ENCODE measurements around the gene MRPL33. TPM values are rescaled to one million over a fixed set of nuclear protein-coding genes. Genes with fewer than 3 reads are reported as not detected.

Gene MRPL33
- total and polyA plus RNA-seq, 2 of the 13 experiments (the other 11 are each of a cell fraction or from before 2014, with no cell fraction given) = 69.7 to 218 TPM

DNA sequence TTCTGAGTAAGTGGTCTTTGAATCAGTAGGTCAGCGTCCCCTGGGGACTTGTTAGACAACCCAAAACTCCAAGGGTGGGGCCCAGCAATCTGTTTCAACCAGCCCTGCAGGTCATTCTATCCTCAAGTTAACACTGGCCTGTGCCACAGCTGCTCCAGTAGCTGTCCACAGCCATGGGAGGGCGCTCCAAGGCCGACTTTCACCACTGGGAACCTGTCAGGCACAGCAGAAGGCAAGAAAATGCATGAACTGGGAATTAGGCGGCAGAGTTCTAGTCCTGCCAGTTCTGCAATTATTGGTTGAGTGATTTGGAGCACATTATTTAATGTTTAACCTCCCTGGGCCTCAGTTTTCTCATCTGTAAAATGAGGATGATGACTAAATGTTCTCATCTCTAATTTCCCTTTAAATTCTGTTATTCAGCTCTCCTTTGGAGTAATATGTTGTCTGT, 17.4 kb upstream of the MRPL33 start (continued):
- TF ChIP-seq, protein P1, sequence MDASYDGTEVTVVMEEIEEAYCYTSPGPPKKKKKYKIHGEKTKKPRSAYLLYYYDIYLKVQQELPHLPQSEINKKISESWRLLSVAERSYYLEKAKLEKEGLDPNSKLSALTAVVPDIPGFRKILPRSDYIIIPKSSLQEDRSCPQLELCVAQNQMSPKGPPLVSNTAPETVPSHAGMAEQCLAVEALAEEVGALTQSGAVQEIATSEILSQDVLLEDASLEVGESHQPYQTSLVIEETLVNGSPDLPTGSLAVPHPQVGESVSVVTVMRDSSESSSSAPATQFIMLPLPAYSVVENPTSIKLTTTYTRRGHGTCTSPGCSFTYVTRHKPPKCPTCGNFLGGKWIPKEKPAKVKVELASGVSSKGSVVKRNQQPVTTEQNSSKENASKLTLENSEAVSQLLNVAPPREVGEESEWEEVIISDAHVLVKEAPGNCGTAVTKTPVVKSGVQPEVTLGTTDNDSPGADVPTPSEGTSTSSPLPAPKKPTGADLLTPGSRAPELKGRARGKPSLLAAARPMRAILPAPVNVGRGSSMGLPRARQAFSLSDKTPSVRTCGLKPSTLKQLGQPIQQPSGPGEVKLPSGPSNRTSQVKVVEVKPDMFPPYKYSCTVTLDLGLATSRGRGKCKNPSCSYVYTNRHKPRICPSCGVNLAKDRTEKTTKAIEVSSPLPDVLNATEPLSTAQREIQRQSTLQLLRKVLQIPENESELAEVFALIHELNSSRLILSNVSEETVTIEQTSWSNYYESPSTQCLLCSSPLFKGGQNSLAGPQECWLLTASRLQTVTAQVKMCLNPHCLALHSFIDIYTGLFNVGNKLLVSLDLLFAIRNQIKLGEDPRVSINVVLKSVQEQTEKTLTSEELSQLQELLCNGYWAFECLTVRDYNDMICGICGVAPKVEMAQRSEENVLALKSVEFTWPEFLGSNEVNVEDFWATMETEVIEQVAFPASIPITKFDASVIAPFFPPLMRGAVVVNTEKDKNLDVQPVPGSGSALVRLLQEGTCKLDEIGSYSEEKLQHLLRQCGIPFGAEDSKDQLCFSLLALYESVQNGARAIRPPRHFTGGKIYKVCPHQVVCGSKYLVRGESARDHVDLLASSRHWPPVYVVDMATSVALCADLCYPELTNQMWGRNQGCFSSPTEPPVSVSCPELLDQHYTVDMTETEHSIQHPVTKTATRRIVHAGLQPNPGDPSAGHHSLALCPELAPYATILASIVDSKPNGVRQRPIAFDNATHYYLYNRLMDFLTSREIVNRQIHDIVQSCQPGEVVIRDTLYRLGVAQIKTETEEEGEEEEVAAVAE (CRISPR knock-in tag; IDR thresholded peaks at IDR 0.05; ENCODE audit: borderline replicate concordance) = peak; percentile 85; the same call in 1 of the 2 replicates
- TF ChIP-seq CEBPG (CRISPR knock-in tag; IDR thresholded peaks at IDR 0.05) (peak; percentile 57; the same call in 1 of the 2 replicates), ZNF629 (CRISPR knock-in tag; conservative IDR thresholded peaks at IDR 0.05) (peak; percentile 75), HMG20A (CRISPR knock-in tag; IDR thresholded peaks at IDR 0.05; ENCODE audit: borderline replicate concordance) (0 out of 2 replicates have a peak, but pooled peaks have one; percentile 25), EP300 (IDR thresholded peaks at IDR 0.05; ENCODE audit: low read depth in 2 of 2, low read length in 2 of 2) (peak in 1 of 2 experiments; percentile 39; a peak in 2 of 4 replicates), EP300 (CRISPR knock-in tag; IDR thresholded peaks at IDR 0.05; ENCODE audit: borderline replicate concordance) (no peak), KDM4B (CRISPR knock-in tag; IDR thresholded peaks at IDR 0.05) (peak; percentile 71; the same call in 1 of the 2 replicates), LCORL (IDR thresholded peaks at IDR 0.05) (no peak), LCORL (CRISPR knock-in tag; IDR thresholded peaks at IDR 0.05) (peak; percentile 66; the same call in 1 of the 2 replicates), SOX6 (IDR thresholded peaks at IDR 0.05) (no peak), SOX6 (CRISPR knock-in tag; IDR thresholded peaks at IDR 0.05) (peak; percentile 56), JARID2 (CRISPR knock-in tag; IDR thresholded peaks at IDR 0.05; ENCODE audit: insufficient replicate concordance) (peak; percentile 53)
- TF ChIP-seq, protein P2, sequence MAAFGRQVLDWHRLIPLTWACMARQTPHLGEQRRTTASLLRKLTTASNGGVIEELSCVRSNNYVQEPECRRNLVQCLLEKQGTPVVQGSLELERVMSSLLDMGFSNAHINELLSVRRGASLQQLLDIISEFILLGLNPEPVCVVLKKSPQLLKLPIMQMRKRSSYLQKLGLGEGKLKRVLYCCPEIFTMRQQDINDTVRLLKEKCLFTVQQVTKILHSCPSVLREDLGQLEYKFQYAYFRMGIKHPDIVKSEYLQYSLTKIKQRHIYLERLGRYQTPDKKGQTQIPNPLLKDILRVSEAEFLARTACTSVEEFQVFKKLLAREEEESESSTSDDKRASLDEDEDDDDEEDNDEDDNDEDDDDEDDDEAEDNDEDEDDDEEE (CRISPR knock-in tag; IDR thresholded peaks at IDR 0.05) = peak; percentile 91; the same call in 1 of the 2 replicates
- TF ChIP-seq, protein P3, sequence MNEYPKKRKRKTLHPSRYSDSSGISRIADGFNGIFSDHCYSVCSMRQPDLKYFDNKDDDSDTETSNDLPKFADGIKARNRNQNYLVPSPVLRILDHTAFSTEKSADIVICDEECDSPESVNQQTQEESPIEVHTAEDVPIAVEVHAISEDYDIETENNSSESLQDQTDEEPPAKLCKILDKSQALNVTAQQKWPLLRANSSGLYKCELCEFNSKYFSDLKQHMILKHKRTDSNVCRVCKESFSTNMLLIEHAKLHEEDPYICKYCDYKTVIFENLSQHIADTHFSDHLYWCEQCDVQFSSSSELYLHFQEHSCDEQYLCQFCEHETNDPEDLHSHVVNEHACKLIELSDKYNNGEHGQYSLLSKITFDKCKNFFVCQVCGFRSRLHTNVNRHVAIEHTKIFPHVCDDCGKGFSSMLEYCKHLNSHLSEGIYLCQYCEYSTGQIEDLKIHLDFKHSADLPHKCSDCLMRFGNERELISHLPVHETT (CRISPR knock-in tag; conservative IDR thresholded peaks at IDR 0.05) = no peak
- TF ChIP-seq, protein P4, sequence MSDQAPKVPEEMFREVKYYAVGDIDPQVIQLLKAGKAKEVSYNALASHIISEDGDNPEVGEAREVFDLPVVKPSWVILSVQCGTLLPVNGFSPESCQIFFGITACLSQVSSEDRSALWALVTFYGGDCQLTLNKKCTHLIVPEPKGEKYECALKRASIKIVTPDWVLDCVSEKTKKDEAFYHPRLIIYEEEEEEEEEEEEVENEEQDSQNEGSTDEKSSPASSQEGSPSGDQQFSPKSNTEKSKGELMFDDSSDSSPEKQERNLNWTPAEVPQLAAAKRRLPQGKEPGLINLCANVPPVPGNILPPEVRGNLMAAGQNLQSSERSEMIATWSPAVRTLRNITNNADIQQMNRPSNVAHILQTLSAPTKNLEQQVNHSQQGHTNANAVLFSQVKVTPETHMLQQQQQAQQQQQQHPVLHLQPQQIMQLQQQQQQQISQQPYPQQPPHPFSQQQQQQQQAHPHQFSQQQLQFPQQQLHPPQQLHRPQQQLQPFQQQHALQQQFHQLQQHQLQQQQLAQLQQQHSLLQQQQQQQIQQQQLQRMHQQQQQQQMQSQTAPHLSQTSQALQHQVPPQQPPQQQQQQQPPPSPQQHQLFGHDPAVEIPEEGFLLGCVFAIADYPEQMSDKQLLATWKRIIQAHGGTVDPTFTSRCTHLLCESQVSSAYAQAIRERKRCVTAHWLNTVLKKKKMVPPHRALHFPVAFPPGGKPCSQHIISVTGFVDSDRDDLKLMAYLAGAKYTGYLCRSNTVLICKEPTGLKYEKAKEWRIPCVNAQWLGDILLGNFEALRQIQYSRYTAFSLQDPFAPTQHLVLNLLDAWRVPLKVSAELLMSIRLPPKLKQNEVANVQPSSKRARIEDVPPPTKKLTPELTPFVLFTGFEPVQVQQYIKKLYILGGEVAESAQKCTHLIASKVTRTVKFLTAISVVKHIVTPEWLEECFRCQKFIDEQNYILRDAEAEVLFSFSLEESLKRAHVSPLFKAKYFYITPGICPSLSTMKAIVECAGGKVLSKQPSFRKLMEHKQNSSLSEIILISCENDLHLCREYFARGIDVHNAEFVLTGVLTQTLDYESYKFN (CRISPR knock-in tag; conservative IDR thresholded peaks at IDR 0.05) = 0 out of 2 replicates have a peak, but pooled peaks have one; percentile 18
- TF ChIP-seq, protein P5, sequence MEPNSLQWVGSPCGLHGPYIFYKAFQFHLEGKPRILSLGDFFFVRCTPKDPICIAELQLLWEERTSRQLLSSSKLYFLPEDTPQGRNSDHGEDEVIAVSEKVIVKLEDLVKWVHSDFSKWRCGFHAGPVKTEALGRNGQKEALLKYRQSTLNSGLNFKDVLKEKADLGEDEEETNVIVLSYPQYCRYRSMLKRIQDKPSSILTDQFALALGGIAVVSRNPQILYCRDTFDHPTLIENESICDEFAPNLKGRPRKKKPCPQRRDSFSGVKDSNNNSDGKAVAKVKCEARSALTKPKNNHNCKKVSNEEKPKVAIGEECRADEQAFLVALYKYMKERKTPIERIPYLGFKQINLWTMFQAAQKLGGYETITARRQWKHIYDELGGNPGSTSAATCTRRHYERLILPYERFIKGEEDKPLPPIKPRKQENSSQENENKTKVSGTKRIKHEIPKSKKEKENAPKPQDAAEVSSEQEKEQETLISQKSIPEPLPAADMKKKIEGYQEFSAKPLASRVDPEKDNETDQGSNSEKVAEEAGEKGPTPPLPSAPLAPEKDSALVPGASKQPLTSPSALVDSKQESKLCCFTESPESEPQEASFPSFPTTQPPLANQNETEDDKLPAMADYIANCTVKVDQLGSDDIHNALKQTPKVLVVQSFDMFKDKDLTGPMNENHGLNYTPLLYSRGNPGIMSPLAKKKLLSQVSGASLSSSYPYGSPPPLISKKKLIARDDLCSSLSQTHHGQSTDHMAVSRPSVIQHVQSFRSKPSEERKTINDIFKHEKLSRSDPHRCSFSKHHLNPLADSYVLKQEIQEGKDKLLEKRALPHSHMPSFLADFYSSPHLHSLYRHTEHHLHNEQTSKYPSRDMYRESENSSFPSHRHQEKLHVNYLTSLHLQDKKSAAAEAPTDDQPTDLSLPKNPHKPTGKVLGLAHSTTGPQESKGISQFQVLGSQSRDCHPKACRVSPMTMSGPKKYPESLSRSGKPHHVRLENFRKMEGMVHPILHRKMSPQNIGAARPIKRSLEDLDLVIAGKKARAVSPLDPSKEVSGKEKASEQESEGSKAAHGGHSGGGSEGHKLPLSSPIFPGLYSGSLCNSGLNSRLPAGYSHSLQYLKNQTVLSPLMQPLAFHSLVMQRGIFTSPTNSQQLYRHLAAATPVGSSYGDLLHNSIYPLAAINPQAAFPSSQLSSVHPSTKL (CRISPR knock-in tag; IDR thresholded peaks at IDR 0.05) = peak; percentile 60; the same call in 1 of the 2 replicates
